Right lobe of liver (tissue), 4 donors: Measurements from ENCODE around the gene PDE6A.

Experiments
- CTCF ChIP-seq, 4 donors: fragments of 200-600 bp in 3 of 4; fragments of 450-650 bp in 1 of 4; IDR thresholded peaks; one replicate each; pipeline versions ENCODE4 v1.5.1 to v1.8.0; 2016 to 2022; ENCODE audit warnings: antibody characterized with exemption in 4 of 4, mild to moderate bottlenecking in 2 of 4
- POLR2A ChIP-seq: fragments of 450-650 bp; IDR thresholded peaks from one replicate; pipeline ENCODE4 v1.6.1; 2017; ENCODE audit warnings: antibody characterized with exemption, mild to moderate bottlenecking
- donor health status: DM: no; HTN: no; CAD: no.
- donor health status: DM: no; HTN: no; CAD: no.
- donor health status: DM: no; HTN: yes; CAD: no.

DNA sequence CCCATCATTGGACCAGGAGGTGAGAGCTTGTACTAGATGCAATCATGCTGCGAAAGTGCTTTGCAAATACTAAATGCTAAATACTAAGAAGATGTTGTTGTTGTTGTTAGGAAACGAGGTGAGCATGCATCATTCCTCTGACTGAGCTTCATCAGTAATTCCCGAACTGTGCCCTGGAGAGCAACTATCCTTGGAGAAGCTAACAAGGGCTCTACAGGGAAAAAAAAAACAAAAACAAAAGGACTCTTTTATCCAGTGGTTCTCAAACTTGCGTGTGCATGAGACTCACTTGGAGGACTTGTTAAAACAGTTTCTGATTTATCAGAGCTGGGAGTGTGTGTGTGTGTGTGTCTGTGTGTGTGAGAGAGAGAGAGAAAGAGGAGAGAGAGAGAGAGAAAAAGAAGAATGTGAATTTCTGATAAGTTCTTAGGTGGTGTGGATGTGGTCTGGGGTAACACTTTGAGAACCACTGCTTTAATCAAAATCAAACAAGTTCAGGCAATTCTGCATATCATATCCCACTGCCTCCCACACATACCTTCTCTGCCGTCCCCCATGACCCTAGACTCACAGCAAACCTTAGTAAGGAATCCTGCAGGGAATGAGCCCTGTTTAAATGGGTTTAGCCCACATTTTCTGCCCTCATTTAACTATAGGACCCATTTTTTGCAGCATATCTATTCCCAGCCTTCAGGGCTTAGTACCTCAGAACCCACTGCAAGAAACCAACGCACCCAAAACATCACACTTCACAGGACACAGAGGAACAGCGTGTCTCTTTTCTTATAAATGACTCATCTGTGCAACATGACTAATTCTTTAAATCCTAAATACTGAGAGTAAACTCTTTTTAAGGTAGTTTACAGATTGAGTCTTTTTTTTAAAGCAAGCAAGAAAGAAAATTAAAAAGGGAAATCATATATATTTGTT, 48.9 kb downstream of the PDE6A start:
- TF ChIP-seq CTCF (IDR thresholded peaks at IDR 0.05) (no peak), POLR2A (no peak)
